AG04449 (cell line): Measurements from ENCODE around the gene PDE6A.

Experiments used
- CTCF ChIA-PET: fragments of 350-600 bp; formaldehyde crosslinking; extraction: SDS; loops from one replicate; lab custom pipeline; 2021; ENCODE audit warnings: antibody characterized with exemption; lab: Yijun Ruan, JAX
- POLR2A ChIA-PET: fragments of 400-600, 350-600 bp; formaldehyde crosslinking; extraction: SDS; loops from one replicate; lab custom pipeline; 2020; ENCODE audit warnings: antibody characterized with exemption, inconsistent platforms; lab: Yijun Ruan, JAX
- DNase-seq: peaks from one replicate; pipeline ENCODE4 v3.0.0-alpha.2; 2010; ENCODE audit warnings: low read depth, low spot score
- H3K4me3 ChIP-seq: 2 replicates; pipeline ENCODE4 v1.5.1; 2011; ENCODE audit warnings: low read depth, mild to moderate bottlenecking, control low read depth, low read length
- CTCF ChIP-seq: IDR thresholded peaks from one replicate; pipeline ENCODE4 v1.5.1; 2011; ENCODE audit warnings: mild to moderate bottlenecking, moderate library complexity, low read length, control low read depth, inconsistent platforms; ENCODE audit not compliant: insufficient read depth; ENCODE audit errors: missing control alignments

PDE6A gene

GRCh38 chr5:149841851-149842793 is 102.5 kb downstream of the PDE6A start:
- CTCF ChIA-PET = interaction anchor here (1.0 to 22.4 kb wide), 6 partner anchors 7 to 151 kb away, joined by 4 to 568 read pairs (median 144); no protein-coding TSS in a partner anchor

GRCh38 chr5:149840226-149840825 is 104.3 kb downstream of the PDE6A start:
- no peak overlapping the region for H3K4me3 ChIP-seq
- no peak for DNase-seq
- ChIA-PET CTCF (interaction anchor here (1.4 to 29.9 kb wide), 8 partner anchors 10 to 202 kb away, joined by 4 to 924 read pairs (median 356); partner anchors contain the start of gene SLC26A2), POLR2A (no interaction called here)
- no peak for TF ChIP-seq CTCF

More at GRCh38 chr5:149841851-149842793, 102.5 kb downstream of the PDE6A start:
- TF ChIP-seq CTCF = no peak
- no peak overlapping the region for H3K4me3 ChIP-seq
- POLR2A ChIA-PET = no interaction called here
- DNase-seq = no peak

GRCh38 chr5:149839761-149840160 is 104.8 kb downstream of the PDE6A start:
- H3K4me3 ChIP-seq = no peak overlapping the region
- DNase-seq = no peak
- ChIA-PET CTCF (interaction anchor here (1.0 to 29.9 kb wide), 11 partner anchors 11 to 378 kb away, joined by 3 to 924 read pairs (median 99); partner anchors contain the start of genes HMGXB3, SLC26A2 and TIGD6), POLR2A (no interaction called here)
- no peak for TF ChIP-seq CTCF

GRCh38 chr5:149838881-149839739 is 105.5 kb downstream of the PDE6A start:
- TF ChIP-seq CTCF = no peak
- POLR2A ChIA-PET = no interaction called here
- CTCF ChIA-PET = interaction anchor here (1.0 to 29.9 kb wide), 19 partner anchors 11 to 597 kb away, joined by 3 to 924 read pairs (median 22); partner anchors contain the start of genes HMGXB3, SLC26A2 and TIGD6
- H3K4me3 ChIP-seq = no peak overlapping the region
- DNase-seq = no peak

- TF ChIP-seq CTCF = peak; percentile 97
- DNase-seq = no peak
- H3K4me3 ChIP-seq = no peak overlapping the region
- POLR2A ChIA-PET = no interaction called here
- CTCF ChIA-PET = interaction anchor here (0.6 to 29.9 kb wide), 31 partner anchors 13 to 598 kb away, joined by 3 to 924 read pairs (median 5); partner anchors contain the start of genes HMGXB3, SLC26A2 and TIGD6
Observed at GRCh38 chr5:149837680-149838269, 106.8 kb downstream of the PDE6A start.
